Prostate gland (tissue), 2 donors: Measurements from ENCODE around the gene ATP6V1G2.

ENCODE experiments used
- CTCF ChIP-seq, 4 experiments: fragments of 200-600 bp in 2 of 4; fragments of 450-650 bp in 2 of 4; sonication (generic) in 2 of 4; IDR thresholded peaks; 1 replicate in 3 of 4; 2 replicates in 1 of 4; pipeline ENCODE4 v1.5.1; 2016 to 2019; ENCODE audit warnings: antibody characterized with exemption in 4 of 4, mild to moderate bottlenecking in 2 of 4, moderate library complexity in 2 of 4
- POLR2A ChIP-seq: fragments of 450-650 bp; IDR thresholded peaks from one replicate; pipeline ENCODE4 v1.6.1; 2016; ENCODE audit warnings: antibody characterized with exemption, mild to moderate bottlenecking

GRCh38 chr6:31544676-31545075 lies 1.7 kb downstream of the ATP6V1G2 start:
- no peak for TF ChIP-seq POLR2A
- no peak for TF ChIP-seq CTCF (IDR thresholded peaks at IDR 0.05)
